ENCODE measurements around the gene THSD4.

DNA sequence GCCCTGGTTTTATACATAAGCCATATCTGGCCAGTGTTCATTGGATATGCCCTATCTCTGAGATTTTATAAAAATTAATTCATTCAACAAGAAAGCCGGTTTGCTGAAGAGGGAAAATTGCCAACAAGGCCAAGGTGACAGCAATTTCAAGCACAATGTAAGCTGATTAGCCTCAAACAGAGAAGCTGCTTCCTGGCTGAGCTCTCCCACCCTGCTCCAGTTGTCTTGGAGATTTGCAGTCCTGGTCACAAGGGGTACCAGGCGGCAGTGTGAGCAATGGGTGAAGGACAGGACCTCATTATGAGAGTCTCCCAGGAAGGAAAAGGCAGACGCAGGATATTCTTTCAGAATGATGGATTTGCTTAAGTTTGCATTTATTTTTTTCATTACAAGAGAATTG lies 5.4 kb upstream of the THSD4 start:
- no peak for TF ChIP-seq CTCF (optimal IDR thresholded peaks at IDR 0.05 in 1 of 3, IDR thresholded peaks at IDR 0.05 in 1 of 3, conservative IDR thresholded peaks at IDR 0.05 in 1 of 3; ENCODE audit: extremely low read depth in 1 of 3, insufficient read depth in 2 of 3, low read length in 3 of 3)
- TF ChIP-seq EZH2 (IDR thresholded peaks at IDR 0.05; ENCODE audit: low read length) = no peak
